Ascending aorta (tissue), 2 donors: ENCODE results near the gene RFX4. TPM values are rescaled to one million over a fixed set of nuclear protein-coding genes. Genes with fewer than 3 reads are reported as not detected.
"Not testable (repeated sequence)": the region's sequence is repeated elsewhere in the genome, so short reads cannot be mapped to it uniquely, and the experiment has no call there.

Source experiments
- DNase-seq, 2 donors: peaks; one replicate each; pipeline ENCODE4 v3.0.0-alpha.2; 2019; ENCODE audit warnings: low spot score in 2 of 2
- H3K27ac ChIP-seq, 2 donors: fragments of 200-600 bp; sonication (generic); one replicate each; pipeline ENCODE4 v1.5.1; 2016 to 2017; ENCODE audit warnings: mild to moderate bottlenecking in 1 of 2
- H3K27me3 ChIP-seq: fragments of 200-600 bp; sonication (generic); one replicate; pipeline ENCODE4 v1.5.1; 2017
- H3K36me3 ChIP-seq, 2 donors: fragments of 200-600 bp; sonication (generic); one replicate each; pipeline ENCODE4 v1.5.1; 2016
- H3K4me1 ChIP-seq, 2 donors: fragments of 200-600 bp; sonication (generic); one replicate each; pipeline ENCODE4 v1.5.1; 2016 to 2017; ENCODE audit warnings: mild to moderate bottlenecking in 1 of 2
- H3K4me3 ChIP-seq, 2 donors: fragments of 200-600 bp; sonication (generic); one replicate each; pipeline ENCODE4 v1.5.1; 2016 to 2017; ENCODE audit warnings: mild to moderate bottlenecking in 1 of 2
- H3K9me3 ChIP-seq, 2 donors: fragments of 200-600 bp; sonication (generic); one replicate each; pipeline ENCODE4 v1.5.1; 2016
- intact Hi-C: fragments of 100-400 bp; cut with DNase I; formaldehyde crosslinking; loops from one replicate; pipeline ENCODE4 v1.15.1; 2023
- total RNA-seq: library from RNA; depleted of rRNA; stranded (reverse); fragments of >200 nt; gene quantifications from one replicate; pipeline ENCODE4 v1.1.0, GENCODE V29; 2016
- TF ChIP-seq, protein P1 (sequence below), 3 experiments: fragments of 200-600 bp in 2 of 3; fragments of 450-650 bp in 1 of 3; sonication (generic) in 2 of 3; IDR thresholded peaks; one replicate each; pipeline ENCODE4 v1.5.1; 2016 to 2019; ENCODE audit warnings: antibody characterized with exemption in 3 of 3, mild to moderate bottlenecking in 1 of 3, moderate library complexity in 1 of 3

The RFX4 gene
- total RNA-seq, 1 donor from 2014 or later, result not detected

DNA sequence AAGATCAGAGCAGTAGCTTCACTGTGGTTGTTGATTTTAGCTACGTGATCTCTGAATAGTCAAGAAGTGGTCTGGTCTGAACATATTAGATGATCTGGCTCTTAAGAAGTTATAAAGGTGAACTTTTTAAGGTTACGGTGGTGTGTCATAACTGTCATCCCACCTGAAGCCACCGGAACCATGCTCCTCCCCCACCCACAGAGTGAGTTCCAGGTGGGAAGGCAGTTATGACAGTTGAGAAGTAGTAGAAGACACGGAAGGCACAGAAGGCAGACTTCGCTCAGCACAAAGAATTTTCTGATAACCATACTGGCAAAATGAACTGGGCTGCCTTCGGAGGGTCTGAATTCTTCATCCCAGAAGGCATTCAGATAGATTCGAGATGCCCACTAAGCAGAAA is 101.7 kb downstream of the RFX4 start:
- H3K4me1 ChIP-seq, result no peaks in the 10 kb centered on the region
- H3K36me3 ChIP-seq, result no peaks in the 10 kb centered on the region
- H3K27me3 ChIP-seq, result no peaks in the 10 kb centered on the region
- no peak for DNase-seq
- no peaks in the 10 kb centered on the region for H3K9me3 ChIP-seq
- H3K27ac ChIP-seq, result no peak overlapping the region
- TF ChIP-seq, protein P1, sequence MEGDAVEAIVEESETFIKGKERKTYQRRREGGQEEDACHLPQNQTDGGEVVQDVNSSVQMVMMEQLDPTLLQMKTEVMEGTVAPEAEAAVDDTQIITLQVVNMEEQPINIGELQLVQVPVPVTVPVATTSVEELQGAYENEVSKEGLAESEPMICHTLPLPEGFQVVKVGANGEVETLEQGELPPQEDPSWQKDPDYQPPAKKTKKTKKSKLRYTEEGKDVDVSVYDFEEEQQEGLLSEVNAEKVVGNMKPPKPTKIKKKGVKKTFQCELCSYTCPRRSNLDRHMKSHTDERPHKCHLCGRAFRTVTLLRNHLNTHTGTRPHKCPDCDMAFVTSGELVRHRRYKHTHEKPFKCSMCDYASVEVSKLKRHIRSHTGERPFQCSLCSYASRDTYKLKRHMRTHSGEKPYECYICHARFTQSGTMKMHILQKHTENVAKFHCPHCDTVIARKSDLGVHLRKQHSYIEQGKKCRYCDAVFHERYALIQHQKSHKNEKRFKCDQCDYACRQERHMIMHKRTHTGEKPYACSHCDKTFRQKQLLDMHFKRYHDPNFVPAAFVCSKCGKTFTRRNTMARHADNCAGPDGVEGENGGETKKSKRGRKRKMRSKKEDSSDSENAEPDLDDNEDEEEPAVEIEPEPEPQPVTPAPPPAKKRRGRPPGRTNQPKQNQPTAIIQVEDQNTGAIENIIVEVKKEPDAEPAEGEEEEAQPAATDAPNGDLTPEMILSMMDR (IDR thresholded peaks at IDR 0.05), result no peak
- H3K4me3 ChIP-seq, result no peak overlapping the region
- intact Hi-C loops, result no loop called here

- TF ChIP-seq, protein P1 (IDR thresholded peaks at IDR 0.05), result no peak
- H3K27ac ChIP-seq, result no peak overlapping the region
- no peak for DNase-seq
- no peaks in the 10 kb centered on the region for H3K4me1 ChIP-seq
- H3K27me3 ChIP-seq, result no peaks in the 10 kb centered on the region
- intact Hi-C loops, result no loop called here
- H3K9me3 ChIP-seq, result no peaks in the 10 kb centered on the region
- no peak overlapping the region for H3K4me3 ChIP-seq
- H3K36me3 ChIP-seq, result no peaks in the 10 kb centered on the region
Measured at GRCh38 chr12:106685381-106685780, 102.6 kb downstream of the RFX4 start.

DNA sequence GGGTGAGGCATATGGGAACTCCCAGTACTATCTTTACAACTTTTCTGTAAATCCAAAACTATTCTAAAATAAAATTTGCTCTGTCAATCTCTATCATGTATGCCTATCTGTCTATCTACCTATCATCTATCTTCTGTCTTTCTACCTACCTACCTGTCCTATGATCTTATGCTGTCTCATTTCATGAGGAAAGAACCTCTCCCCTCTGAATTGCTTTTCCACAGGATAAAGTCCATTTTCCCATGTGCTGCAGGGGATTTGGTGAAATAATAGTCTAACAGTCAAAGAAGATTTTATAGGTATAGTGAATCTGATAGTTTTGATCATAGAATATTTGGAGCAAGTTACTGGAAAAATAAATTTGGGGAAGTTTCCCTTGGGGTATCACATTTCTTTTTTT is 104.9 kb downstream of the RFX4 start:
- Histone ChIP-seq H3K4me1 (no peaks in the 10 kb centered on the region), H3K36me3 (no peaks in the 10 kb centered on the region), H3K4me3 (no peak overlapping the region), H3K27ac (no peak overlapping the region), H3K27me3 (no peaks in the 10 kb centered on the region), H3K9me3 (no peaks in the 10 kb centered on the region)
- TF ChIP-seq, protein P1 (IDR thresholded peaks at IDR 0.05), result no peak
- intact Hi-C loops, result no loop called here
- no peak for DNase-seq

DNA sequence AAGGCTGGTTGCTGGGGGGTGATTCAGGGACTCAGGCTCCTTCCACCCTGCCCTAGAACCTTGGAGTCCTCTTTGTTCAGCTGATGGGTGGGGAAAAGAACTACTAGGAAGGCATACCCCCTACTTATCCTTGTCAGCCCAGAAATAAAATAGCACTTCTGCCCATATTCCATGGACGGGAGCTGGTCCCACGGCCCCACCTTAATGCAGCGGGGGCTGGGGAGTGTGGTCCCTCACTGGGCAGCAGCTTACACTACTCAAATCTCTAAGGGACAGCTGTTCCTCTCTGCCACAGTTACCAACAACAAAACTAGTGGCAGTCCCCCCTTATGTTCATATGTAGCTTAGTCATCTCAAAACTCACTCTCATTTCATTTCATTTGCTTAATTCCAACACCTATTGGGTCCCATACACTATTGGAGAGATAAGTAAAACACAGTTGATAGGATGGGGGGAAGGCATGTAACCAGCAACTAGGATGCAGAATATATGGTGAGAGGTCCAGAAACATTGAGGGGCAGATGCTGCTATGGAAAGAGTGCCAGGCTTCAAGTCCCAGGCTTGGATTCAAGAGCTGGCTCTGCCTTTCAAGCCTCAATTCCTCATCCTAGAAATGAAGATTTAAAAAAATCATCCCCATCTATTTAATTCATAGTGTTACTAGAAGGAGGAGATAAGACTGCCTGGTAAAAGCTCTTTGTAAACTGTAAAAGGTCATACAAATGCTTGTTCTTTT is 107.9 kb downstream of the RFX4 start:
- H3K27me3 ChIP-seq, result no peaks in the 10 kb centered on the region
- H3K27ac ChIP-seq, result no peak overlapping the region
- DNase-seq, result no peak
- intact Hi-C loops, result no loop called here
- H3K9me3 ChIP-seq, result no peaks in the 10 kb centered on the region
- TF ChIP-seq, protein P1 (IDR thresholded peaks at IDR 0.05), result no peak
- no peaks in the 10 kb centered on the region for H3K36me3 ChIP-seq
- no peaks in the 10 kb centered on the region for H3K4me1 ChIP-seq
- H3K4me3 ChIP-seq, result no peak overlapping the region

DNA sequence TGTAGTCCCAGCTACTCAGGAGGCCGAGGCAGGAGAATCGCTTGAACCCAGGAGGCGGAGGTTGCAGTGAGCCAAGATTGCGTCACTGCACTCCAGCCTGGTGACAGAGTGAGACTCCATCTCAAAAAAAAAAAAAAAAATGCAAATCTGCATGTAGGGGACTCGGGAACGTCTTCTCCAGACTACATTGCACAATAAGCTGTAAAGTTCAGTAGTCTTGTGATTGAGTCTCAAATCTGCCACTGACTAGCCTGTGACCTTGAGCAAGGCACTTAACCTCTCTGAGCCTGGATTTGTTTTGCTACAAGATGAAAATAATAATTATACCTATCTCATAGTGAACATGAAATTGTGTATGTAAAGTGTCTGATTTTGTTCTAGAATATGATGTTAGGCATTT is 109.2 kb downstream of the RFX4 start:
- DNase-seq, H3K9me3 ChIP-seq, H3K4me3 ChIP-seq, H3K27me3 ChIP-seq, H3K4me1 ChIP-seq, H3K36me3 ChIP-seq, intact Hi-C loops, H3K27ac ChIP-seq: not testable (repeated sequence)

DNA sequence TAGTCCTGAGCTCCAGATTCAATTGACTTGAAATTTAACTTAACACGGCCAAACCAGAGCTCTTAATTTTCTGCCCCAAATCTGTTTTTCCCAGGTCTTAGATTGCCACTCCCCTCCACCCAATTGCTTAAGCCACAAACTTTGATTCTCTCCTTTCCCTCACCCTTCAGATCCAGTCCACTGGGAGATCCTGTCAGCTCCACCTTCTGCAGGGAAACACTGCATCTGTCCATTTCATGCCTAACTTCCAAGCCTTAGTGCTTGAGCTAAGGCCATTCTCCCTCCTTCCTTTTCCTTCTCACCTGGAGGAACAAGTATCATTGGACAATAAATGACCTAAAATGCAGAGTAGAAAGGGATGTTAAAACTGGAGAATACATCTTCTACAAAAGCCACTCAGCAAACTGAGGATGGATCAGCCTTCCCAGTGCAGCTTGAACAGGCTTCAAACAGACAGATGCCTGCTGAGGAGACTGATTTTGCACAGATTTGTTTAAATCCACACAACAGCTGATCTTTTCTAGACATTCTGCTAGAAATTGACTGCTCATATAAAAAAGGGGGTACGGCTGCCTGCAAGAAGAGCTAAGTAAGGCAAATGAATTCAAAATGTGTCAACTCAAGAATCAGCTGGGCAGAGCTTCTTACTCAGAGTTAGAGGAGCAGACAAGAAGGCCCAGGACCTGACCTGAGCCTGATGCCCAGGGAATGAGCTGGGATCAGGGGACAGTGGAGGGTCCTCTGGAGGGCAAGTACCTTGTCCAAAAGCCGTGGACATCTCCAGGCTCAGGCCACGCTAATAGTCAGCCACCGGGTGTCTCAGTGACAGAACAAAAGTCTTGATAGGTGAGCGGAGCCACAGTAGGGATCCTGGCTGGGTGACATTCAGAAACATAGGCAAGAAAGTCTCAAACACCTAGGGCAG is 110.4 kb downstream of the RFX4 start:
- H3K4me1 ChIP-seq, result no peaks in the 10 kb centered on the region
- no peak overlapping the region for H3K4me3 ChIP-seq
- TF ChIP-seq, protein P1 (IDR thresholded peaks at IDR 0.05), result no peak
- H3K36me3 ChIP-seq, result no peaks in the 10 kb centered on the region
- H3K9me3 ChIP-seq, result peaks cover 0 to 1% of the 10 kb centered on the region in 2 donors
- intact Hi-C loops, result no loop called here
- no peaks in the 10 kb centered on the region for H3K27me3 ChIP-seq
- DNase-seq, result no peak
- no peak overlapping the region for H3K27ac ChIP-seq
